ENCODE data around the gene FRMD4A.
"Not testable (repeated sequence)": the region's sequence is repeated elsewhere in the genome, so short reads cannot be mapped to it uniquely, and the experiment has no call there.

Gene FRMD4A

DNA sequence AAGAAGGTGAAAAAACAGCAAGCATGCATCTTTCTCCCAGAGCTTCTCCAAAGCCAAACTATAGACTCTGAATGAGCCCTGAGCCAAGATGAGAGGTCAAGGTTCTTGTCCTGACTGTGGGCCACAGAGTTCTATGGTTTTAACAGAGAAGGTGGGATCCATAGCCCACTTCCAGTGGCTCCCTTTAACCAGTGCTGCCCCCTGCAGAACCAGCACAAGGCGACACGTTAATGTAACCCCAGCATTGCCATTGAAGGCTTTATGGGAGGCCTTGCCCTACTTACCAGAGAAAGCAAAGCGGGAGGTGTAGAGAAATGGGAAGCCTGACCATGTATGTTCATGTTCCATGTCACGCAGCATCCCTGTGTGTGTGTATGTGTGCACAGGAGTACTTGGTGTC is 500.3 kb downstream of the FRMD4A start:
- no peak for DNase-seq

DNA sequence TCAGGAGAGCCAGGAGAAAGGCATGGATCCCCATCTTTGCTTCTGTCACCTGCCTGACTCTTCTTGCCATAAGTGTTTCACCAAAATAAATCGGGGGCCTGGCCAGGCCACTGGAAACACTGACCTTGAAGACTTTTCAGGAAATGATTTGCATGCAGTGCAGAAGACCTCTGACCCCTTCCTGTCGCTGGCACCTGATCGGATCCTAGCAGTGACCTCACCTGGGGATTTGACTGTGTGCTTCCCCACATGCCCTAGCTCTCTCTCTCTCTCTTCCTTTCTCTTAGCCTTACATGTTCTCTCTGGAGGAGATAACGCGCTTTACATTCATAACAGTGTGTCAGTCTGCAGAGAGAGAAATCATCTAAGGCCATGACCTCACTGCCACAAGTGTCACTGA is 500.9 kb downstream of the FRMD4A start:
- DNase-seq: no peak

DNA sequence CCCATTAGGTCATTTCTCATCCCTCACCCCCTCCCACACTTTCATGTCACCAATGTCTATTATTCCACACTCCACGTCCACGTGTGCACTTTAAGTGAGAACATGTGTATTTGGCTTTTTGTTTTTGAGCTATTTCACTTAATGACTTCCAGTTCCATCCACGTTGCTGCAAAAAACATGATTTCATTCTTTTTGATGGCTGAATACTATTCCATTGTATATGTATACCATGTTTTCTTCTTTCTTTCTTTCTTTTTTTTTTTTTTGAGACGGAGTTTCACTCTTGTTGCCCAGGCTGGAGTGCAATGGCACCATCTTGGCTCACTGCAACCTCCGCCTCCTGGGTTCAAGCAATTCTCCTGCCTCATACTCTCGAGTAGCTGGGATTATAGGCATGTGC is 502.4 kb downstream of the FRMD4A start:
- not testable (repeated sequence) for DNase-seq

DNA sequence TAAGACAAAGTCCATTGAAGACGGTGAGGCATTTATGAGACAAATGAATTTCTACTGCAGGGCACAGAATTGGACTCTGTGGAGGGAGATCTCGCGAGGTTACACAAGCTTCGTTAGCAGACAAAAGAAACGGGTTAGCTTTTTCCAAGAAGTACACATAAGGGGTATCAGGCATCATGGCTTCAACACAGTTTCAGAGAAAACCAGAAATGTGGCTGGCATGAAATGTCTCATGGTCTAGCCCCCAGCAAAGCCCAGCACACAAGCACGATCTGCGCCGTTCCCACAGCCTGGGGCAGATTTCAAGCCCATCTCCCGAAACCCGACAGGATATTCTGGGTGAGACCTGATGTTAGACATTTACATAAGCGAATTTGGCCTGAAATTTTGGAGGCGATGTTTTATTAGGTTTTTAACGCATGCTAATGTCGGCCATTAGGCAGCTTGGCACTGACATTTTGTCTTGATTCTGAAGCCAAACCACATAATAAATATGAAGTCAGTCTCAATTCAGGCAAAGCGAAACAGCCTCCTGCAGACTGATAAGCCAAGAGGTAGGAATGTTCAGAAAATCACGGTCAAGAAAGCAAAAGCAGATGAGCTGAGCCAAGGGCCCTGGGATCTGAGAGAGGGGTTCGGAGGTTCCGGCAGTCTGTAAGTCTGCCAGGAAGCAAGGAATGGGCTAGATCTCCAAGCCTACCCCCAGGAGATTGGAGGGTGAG is 503.5 kb downstream of the FRMD4A start:
- DNase-seq: no peak

DNA sequence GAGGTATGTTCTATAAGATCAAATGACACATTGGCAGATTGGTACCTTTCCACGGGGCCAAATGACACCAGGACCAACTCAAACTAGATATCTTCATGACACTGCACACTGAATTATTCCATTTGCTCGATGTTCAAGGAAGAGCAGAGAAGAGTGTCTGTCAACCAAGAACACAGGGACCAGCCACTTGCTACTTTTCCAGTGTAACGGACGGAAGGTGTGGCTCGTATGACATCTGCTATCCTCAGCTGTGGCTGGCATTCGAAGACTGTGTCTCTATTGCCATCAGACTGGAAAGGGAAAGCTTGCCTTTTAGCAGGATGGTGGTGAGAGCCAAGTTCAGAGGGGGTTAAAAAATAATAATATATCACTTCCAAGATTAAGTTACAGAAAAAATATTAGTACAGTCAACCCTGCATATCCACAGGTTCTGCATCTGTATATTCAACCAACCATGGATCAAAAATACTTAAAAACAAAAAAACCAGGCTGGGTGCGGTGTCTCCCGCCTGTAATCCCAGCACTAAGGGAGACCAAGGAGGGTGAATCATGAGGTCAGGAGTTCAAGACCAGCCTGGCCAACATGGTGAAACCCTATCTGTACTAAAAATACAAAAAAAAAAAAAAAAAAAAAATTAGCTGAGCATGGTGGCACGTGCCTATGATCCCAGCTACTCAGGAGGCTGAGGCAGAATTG is 506.9 kb downstream of the FRMD4A start:
- DNase-seq: no peak

DNA sequence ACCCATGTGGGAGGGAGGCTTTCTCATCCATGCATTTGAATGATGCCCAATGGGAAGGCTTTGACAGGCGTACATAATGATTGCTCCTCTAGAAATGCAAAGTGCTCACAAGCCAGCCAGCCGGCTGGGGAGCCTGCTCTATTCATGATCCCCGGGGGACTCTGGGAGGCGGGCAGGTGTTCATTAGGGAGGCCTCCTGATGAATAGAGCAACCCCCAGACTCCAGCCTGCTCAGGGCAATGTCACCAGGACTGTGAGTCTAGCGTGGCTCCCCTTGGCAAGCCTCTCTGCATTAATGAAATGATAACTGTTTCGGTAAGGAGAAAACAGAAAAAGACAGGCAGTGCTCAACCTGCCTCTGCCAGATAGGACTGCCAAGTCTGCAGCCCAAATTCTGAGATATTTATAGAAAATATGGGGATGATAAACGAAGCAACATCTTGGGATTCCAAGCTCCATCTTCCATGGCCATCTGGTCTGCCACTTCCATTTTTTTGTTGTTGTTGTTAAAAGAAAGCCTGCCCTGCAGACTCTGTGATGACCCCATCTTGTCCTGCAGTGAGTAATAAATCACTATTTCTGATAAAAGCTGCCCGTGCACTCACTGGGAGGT is 507.5 kb downstream of the FRMD4A start:
- DNase-seq: no peak

DNA sequence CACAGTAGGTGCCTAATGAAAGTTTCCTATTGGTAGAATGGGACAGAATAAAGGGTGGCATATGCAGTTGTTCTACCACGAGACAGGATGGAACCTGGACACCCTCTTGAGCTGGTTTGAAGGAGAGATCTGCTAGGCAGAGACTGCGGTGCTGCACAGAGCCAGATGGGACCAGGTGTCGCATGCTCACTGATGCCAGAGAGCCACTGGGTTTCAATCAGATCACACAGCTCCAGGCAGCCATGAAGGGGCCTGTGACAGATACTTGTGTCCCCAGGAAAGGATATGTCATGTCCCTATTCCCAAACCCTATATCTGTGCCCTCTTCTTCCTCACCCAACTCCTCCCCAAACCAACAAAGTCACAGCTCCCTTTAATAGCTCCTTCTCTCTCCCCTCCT is 508.2 kb downstream of the FRMD4A start:
- no peak for DNase-seq

DNA sequence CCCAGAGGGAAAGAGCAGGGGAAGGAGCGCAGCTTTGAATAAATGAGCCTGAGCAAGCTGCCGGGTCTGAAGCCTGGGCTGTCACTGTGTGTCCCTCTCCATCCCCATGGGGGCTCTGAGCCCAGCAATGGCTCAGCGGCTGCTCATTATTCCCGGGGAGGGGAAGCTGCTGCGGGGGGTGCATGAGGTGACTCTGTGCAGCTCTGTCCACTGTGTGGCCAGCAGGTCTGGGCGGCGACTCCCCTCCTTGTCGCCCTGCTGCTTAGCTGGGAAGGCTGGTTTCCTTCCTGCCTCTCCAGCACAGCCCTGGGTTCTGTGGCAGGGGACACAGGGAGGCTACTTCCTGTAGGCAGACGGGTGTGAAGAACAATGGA is 509.8 kb downstream of the FRMD4A start:
- DNase-seq: no peak

DNA sequence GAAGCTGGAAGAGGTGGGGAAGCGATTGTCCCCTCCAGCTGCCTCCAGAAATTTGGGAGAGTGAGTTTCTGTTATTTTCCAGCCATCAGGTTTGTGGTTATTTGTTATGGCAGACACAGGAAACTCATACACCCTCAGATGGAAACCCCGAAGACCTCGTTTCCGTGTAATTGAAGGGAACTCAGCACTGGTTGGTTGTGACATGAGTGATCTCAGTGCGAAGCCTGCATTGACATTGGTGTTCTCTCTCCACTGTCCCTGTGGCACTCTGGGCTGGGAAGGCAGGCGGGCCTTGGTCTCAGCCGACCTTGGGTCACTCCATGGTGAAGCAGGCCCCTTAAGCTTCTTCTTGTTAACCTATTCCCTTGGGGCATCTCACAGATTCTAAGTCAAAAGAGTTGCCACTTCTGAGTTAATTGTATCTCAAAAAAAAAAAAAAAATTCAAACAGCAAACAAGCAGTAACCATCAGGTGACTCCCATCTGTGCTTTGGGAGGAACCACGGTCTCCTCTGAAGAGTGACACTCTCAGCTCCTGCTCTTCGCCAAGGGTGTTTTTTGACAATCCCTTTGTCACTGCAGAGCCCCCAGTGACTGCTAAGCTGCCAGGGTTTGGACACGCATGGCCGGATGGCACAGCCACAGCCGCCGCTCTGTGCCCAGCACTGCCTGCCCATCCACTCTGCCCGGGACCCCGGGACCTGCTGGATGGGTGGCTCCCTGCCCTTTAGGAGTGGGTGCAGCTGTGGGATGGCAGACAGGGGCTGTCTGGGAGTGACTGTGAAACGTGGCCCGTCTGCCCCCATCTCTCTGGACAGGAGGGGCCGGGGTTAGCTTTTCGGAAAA is 510.4 kb downstream of the FRMD4A start:
- no peak for DNase-seq

DNA sequence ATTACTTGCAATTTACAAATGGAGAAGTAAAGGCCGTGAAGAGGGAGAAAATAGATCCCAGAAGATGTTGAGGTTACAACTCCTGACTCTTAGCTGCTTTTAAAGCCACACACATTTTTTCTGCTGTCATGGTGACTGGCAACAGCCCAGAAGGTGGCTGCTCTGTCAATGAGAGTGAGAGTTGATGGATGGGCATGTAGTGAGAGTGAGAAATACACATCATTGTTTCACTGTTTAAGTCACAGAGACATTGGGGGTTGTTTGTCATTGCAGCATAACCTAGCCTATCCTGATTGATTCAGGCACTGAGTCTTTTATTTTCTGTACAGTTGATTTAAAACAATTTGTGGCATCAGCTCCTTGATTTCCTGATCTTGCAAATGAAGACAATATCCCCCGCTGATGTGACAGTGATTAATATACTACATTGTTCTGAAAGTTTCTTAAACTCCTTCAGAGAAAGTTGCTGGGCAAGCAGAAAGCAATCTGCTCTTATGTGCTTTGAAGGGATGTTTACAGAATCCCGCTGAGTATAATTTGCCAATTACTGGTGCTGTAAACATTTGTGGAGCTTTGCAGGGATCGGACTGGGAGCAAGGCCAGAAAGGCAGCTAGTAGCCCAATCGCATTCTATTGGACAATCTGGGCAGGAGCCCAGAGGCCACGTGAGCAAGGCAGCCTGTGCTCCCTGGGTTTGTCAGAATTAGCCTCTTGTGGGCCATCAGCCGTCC is 514.4 kb downstream of the FRMD4A start:
- no peak for DNase-seq

DNA sequence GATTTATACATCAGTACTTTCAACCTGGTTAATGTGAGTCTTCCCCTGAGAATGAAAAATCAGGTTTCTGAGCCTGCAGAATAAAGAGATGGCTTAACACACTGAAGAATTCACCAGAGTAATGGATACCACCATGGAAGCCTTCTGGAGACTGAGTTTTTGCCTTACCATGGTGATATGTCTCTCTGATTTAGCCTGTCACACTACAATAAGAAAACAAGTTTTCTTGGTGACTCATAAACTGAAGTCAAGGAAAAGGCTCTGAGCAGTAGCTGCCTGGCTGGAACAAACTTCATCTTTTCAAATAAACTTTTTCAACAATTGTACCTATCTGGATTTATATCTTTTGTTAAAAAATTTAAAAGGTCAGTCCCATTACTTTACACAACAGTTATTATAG is 515.0 kb downstream of the FRMD4A start:
- DNase-seq: no peak

DNA sequence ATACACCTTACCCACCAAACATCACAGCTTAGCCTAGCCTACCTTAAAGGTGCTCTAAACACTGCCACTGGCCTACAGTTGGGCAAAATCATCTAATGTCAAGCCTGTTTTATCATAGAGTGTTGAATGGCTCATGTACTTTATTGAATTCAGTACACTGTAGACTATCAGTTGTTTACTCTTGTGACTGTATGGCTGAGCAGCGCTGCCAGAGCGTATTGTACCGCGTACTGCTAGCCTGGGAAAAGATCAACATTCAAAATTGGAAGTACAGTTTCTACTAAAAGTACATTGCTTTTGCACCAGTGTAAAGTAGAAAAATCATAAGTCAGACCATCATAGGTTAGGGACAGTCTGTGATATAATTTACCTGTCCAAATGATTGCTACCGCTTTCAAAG is 517.2 kb downstream of the FRMD4A start:
- no peak for DNase-seq

DNA sequence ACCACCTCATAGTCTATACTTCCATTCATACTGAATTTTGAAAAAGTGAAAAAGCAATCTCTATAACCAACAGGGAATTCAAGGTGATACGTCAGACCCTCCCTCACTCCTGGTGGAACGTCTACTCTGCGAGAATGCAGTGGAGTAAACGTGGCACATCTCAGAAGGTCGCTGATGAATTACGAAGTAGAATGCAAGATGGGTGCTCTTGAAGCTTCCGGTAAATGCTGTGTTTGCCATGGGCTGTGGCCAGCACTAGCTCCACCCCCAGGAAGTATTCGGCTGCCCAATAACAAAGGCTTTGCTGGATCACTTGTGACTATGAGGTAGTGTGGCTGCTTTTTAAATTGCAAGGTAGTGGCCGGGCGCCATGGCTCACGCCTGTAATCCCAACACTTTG is 517.9 kb downstream of the FRMD4A start:
- no peak for DNase-seq

DNA sequence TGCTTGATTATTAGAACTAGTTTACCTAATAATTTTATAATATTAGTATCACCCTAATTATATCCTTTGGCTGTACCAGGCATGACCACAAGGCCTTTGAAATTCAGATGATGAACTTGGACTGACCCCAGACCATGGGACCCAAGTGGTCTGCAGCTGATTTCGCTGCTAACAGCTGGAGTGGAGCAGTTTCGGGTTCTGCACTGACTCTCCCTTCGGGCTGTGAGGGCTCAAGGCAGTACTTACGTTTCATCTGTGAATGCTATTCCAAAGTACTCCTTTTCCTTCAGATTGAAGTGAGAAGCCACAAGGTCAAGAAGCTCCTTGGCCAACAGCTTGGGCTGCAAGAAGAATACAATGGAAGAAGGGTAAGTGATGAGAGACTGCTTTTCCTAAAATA is 520.2 kb downstream of the FRMD4A start:
- DNase-seq: no peak

DNA sequence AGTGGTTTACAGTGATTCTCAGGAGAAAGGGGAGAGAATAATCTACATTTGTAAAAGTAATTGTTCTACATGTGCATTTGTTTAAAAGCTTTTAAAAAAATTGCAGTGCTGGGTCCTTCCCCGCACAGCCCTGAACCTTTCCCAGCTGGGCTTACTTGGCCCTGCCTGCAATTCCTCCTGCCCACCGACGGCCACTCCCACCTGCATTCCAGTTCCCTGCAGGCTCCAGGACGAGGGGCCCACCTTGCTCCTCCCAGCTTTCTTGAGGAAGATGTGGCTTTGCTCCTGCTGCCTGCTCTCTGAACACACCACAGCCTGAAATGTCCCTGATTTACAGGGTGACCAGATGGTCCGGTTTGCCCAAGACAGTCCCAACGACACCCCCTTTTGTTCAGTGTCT is 521.3 kb downstream of the FRMD4A start:
- no peak for DNase-seq

DNA sequence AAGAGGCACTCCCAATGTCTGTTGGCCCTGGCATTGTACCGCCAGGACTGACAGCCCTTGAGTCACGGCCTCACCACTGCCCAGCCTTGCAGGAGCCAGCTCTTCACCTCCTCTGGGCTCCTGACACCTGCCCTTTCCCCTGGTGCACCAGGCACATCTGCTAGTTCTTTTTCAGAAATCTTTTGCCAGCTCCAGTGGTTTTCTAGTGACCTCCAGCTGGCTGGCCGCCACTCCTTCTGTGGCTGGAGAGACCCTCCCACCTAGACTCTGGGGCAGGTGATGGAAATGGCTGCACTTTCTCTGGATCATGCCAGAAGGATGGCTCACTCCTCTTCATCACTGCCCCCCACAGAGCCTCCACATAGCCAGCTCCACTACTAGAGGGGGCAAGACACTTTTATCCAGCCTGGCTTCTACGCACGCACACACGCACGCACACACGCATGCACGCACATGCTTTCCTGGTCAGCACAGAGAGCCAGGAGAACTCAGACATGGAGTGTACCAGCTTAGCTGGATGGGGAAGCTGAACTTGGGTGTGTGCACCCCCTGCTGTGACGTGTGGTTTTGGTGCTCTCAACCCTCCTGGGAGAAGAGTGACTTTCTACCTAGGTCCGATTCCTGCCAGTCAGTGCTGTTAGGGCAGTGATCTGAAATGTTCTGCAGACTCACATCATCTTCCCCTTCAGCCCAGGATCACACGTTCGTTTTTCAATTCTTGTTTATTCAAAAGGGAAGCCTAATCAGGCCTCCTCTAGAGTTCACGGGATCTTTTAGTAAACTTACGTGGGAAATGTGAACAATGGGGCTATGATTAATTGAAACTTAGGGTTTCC is 522.0 kb downstream of the FRMD4A start:
- DNase-seq: no peak

DNA sequence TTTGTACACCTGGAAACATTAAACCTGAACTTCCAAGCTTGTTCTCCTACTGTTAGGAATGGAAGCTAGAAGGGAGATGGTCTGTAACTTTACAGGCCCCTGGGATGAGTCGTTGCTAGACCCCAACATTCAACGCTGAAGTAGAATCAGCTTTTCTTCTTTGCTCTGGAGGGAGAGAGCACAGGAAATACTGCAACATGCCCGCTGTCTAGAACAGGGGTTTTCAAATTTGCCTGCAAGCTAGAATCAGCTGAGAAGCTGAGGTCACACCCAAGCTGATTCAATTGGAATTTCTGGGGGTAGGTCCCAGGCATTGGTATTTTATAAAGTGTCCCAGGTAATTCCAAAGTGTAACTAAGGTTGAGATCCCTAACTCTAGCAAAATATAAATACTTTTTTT is 524.3 kb downstream of the FRMD4A start:
- no peak for DNase-seq

DNA sequence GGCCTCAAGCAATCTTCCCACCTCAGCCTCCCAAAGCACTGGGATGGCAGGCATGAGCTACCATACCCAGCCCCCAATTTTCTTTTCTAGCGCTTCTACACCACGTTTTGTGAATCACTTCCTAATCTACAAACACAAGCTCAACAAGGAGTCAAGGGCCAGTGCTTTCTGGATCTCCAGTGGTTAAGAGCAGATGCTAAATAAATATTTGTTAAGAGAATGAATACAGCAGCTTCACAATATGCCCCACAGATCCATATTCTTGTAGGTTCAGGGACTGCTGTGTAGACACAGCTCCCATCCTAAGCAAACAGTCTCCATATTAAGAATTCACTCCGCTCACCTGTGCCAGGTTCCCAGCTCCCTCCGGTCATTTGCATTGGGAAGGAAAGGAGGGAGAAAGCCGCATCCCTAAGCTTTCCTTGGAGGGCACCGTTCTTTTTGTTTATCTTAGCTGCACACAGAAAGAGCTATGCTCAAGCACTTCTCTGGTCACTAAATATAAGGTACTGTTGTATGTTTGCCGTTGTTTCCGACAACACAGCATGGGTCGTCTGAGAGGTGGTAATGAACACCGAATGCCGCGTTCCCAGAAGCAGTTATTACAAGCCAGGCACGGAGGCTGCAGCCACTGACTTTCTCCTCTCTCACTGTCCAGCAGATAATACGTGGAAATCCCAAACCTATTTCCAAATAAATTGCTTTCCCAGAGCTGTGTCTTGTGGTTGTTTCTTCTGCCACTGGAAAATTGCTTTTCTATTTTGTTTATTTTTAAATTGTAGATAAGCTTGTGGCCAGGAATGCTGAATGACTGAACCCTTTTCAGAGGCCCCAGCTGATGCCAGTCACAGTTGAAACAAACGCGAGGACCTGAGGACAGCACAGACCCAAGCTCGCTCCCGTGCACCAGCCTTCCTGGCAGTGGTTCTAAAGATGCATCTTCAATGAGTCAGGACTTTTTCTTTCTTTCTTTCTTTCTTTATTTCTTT is 526.9 kb downstream of the FRMD4A start:
- DNase-seq: no peak

DNA sequence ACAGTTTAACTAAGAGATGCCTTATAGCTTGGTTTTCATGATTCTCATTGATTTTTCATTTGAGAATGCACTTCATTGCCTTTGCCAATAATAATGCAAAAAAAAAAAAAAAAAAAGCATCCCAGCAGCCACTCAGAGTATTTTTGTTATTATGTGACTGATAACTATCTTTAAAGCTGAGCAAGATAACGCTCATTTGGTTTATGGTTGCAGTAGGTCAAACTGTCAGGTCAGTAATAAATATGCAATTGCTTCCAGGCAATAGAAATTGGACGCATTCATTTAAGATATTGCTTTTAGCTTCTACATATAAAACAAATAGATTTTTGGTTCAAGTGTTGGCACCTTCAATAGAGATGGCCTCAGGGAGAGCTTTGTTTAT is 528.8 kb downstream of the FRMD4A start:
- no peak for DNase-seq

DNA sequence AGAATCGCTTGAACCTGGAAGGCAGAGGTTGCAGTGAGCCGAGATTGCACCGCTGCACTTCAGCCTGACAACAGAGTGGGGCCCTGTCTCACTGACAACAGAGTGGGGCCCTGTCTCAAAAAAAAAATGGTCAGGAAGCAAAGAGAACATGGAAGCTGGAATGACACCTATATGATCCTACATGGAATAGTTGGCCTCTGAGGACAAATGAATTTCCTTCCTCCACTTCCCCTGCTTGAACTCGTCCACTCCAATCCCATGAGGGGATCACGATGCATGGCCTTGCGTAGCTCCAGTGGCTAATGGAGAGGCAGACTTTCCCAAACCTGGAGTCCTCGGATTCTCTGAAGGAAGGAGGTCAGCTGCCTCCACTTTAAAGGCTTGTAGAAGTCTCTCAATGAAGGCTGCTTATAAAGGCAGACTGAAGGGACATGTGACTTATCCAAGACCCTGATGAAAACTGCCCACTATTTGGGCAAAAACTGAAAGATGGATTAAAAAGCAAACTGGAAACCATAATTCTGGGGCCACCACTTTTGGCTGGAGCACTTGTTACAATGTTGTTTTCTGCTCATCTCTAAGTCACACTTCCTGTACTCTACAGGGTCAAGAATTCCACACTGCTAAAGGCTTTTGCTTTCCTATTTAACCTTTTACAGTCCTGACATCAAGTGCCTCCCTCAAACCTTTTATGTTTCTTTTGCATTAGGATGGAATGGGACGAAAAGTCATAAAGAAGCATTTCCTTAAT is 529.4 kb downstream of the FRMD4A start:
- DNase-seq: no peak
